HG03175 (cell line): Measurements from ENCODE around the gene MYBPH.

Source experiments
- ATAC-seq: cut with Tn5 transposase; IDR thresholded peaks from one replicate; pipeline ENCODE4 v1.9.1; 2021; ENCODE audit warnings: mild to moderate bottlenecking, moderate library complexity; ENCODE audit not compliant: unreplicated experiment

The MYBPH gene

GRCh38 chr1:203131548-203132200 lies 44.0 kb downstream of the MYBPH start:
- ATAC-seq: no peak

DNA sequence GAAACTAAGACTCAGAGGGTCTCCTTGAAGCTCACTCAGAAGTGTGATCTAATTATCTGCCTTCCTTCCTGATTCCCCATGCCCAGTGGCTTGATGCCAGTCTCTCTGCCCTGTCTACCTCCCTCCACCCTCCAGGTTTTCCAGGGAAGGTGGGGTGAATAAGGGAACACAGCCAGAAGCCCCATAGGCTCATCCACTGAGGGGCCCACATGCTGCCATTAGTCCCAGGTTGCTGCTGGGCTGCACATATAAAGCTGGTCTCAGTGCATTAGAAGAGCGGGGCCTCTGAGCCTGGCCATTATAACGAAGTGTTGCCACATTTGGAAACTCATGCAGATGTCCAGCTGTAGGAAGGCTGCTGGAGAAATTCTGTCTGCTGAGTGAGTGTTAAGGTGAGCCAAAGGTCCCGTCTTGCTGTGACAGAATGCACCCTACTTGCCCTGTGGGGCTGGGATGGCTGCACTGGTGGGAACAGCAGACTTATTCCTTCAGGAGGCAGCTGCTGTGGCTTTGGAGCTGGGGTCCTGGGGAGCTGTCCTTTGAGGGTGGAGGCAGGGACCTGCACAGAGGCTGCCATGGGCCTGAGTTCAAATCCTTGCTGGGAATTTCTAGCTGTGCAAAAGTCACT lies 45.2 kb downstream of the MYBPH start:
- ATAC-seq: no peak

DNA sequence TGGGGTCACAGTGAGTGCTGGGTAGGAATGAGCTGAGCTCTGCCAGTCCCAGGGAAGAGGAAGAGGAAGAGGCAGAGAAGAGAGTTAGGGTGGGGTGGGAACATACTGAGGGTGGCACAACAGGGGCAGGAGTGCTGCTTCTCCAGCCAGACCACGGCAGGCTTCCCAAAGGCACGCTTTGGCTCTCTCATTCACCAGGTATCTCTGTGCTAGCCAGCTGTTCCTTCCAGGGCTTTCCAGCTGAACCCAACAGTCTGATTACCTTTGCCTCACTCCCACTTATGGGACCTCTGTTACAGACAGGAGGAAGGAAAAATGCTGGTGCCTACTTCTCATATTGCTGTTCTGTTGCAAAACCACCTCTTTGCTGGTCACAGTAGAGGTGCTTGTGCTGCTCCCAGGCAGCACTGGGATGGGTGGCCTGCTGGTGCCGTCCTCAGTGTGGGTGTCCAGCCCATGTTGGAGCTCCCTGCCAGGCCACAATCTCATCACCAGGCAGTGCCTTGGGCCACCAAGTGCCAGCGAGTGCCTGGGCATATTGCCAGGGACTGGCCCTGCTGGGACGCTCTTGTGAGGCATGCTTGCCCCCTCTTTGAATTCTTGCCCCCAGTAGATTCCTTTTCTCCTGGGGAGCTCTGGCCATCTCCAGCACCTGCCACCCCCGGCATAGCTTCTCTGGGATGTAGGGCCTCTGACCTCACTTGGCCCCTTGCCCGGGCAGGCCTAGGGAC lies 46.0 kb downstream of the MYBPH start:
- ATAC-seq: no peak

GRCh38 chr1:203128716-203129500 lies 46.7 kb downstream of the MYBPH start:
- no peak for ATAC-seq

GRCh38 chr1:203128431-203128715 lies 47.3 kb downstream of the MYBPH start:
- no peak for ATAC-seq

- ATAC-seq: no peak
These were observed 47.8 kb downstream of the MYBPH start, which contains the start of gene ADORA1 for GRCh38 chr1:203127666-203128430. Gene ADORA1 (plus strand): TSS chr1:203127726. CDS start chr1:203128842, 1,116 bp downstream.

- no peak for ATAC-seq
These were observed 48.6 kb downstream of the MYBPH start for GRCh38 chr1:203126866-203127665.

DNA sequence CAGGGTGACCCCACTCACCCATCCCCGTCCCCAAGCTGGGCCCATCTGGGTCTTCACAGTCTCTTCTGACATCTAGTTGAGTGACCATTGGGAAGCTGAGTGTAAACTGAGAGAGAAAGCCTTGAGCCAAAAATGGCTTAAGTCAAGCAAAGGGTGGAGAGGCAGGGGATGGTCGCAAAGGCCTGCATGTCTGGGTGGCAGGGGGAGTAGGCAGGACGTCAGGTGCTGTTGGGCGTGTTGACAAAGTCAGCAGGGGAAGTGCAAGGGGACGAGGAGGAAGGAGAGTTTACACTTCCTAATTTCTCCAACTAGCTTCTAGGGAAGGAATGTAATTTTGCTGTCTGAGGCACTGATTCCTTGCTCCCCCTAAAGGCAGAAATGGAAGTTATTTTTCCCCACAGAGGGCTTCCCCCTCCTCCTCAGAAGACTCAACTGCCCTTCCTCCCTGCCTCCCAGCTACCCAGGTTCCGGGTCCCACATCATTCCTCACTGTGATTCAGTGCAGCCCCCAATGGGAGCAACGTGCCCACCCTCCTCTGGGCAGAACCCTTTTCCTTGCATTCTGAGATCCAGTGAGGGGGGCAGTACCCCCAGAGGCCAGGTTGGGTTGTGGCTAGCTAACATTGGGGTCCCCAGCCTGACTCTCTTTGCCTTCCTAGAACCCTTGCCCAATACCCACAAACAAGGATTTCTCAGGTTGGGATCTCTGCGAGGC lies 49.3 kb downstream of the MYBPH start:
- ATAC-seq: no peak

DNA sequence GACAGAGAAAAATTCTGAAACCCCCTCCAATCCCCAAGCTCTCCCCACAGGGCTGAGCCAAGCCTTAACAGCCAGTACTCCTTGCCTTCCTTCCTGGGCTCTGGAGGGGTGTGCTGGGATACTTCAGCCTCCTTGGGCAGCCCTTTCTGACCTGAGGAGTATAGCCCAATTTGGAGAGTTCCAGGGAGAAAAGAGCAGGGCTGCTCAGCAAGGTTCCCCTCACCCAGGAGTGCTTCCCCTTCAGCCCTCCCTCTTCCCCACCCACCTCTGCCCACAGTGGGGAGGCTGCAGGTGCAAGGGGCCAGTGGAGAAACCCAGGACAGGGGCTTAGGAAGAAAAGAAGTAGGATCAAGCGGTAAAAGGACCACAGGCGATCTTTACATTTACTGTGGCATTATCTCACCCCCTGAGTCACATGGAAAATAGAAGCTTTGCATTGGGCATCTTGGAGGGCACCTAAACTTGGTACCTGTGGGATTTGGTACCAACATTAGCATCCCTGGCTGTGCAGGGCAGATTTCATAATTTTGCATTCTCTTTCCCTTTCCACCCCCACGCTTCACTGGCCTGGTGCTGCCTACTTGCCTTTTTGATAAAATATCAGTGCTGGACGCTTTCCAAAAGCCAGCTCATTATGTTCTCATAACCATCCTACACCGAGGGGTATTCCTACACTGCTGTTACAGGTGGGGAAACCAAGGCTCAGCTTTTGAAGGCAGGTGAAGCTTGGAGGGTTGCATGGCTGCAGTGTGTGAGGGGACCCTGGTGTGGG lies 50.9 kb downstream of the MYBPH start:
- ATAC-seq: no peak

DNA sequence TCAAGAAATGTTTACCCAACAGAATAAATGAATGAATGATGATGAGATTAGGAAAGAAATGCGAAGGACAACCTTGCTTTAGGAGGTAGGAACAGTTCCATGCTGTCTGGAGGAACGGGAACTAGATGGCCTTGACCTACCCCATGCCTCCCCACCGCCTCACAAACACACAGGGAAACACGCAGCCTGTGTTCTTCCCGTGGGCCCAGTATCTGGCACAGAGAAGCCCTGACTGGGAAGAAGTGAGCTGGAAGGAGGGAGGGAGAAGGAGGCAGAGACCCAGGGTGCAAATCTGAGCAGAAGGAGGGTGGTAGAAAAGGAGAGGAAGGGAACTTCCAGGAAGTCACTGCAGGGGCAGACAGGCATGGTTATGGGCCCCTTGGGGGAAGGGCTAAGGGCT lies 51.6 kb downstream of the MYBPH start:
- no peak for ATAC-seq

DNA sequence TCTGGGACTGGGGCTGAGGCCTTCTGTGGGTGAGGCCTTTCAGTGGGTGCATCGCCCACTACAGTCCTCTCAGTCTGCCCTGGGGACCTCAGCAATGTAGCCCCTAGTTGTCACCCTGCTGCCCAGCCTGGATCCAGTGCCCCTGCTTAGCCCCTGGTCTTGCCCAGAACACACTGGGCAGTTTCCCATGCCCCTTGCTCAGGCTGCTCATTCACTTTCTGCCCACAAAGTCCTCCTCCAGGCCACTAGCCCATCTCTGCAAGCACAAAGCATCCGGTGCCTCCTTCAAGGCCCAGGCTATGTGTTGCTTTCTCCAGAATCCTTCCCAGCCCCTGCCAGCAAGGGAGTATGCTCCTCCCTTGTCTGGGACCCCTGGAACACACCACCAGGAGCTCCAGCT lies 53.5 kb downstream of the MYBPH start:
- no peak for ATAC-seq

DNA sequence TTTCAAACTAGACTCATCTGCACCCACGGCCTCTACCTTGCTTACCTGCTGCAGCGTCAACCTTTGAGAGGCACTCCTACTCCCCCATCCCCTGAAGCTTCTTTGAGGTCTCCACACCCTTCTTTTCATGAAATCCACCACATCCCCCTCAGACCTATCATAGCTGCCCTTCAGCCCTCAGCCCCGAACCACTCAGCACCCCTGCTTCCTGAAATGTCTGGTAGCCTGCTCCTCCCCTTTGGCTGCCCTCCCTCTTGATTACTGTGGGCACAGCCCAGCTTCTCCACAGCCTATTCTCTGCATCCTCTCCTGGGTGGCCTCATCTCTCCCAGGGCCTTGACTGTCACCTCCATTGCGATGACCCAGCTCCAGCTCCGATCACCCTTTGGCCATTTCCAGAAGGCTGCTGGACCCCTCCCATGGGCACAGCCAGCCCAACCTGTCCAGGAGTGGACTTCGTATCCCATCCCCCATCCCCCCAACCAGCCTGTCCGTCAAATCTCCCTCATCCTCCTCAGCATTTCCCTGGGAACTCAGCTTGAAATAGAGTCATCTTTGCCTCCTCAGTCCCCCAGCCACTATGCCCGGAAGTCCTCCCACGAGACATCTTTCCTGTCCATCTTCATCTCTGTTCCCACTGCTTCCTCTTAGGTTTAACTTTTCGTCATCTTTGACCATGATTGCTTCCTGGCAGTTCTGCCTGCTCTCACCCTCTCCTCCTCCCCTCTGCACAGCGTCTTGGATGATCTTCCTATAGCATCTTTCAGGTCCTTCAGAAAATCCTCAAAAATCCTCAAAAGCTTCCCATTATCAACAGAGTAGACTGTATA lies 54.2 kb downstream of the MYBPH start:
- ATAC-seq: no peak

DNA sequence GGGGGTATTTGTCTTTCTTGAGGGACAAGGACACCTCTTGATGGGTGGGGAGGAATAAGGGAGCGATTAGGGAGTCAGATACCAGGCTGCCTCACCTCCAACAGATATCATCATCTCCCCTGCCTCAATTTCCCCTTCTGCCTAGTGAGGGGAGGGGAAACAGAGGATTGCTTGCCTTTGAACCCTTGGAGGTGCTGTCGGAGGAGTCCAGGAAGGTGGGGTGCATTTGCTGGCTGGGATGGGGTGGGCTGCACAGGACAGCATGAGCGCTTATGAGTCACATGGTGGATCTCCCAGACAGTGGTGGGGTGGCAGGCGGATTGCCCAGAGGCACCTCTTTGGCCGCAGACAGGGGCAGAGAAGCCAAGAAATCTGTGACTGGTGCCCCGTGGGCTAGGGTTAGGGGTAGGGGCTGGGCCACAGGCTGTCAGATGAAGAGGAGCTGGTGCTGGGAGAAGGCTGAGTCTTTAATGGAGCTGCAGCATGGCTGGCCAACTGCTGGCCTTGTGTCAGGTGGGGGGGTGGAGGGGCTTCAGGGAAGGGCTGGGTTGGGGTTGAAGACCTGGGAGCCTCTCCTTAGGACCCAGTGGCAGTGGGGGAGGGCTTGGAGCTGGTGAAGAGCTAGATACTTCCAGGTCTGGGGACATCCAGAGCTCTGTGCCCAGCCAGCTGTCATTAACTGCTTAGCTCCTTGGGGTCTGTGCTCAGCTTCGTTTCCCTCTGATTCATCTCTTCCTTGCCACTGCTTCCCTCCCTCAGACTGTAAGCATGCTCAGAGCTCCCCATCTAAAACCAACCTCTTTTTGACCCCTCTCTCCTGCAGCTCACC lies 55.1 kb downstream of the MYBPH start:
- ATAC-seq: no peak
